Stimulated activated CD4-positive, alpha-beta T cell treated with anti-CD3 and anti-CD28 coated beads, TNF-alpha, amount 100 ng/mL, for 24 hours (primary cell): Measurements from ENCODE around the gene P3H3.
"Not testable (repeated sequence)": the region's sequence is repeated elsewhere in the genome, so short reads cannot be mapped to it uniquely, and the experiment has no call there.

Source experiments
- DNase-seq, 3 experiments: peaks; one replicate each; pipeline ENCODE4 v3.0.0-alpha.2; 2020; ENCODE audit warnings: low read depth in 3 of 3

The P3H3 gene

DNA sequence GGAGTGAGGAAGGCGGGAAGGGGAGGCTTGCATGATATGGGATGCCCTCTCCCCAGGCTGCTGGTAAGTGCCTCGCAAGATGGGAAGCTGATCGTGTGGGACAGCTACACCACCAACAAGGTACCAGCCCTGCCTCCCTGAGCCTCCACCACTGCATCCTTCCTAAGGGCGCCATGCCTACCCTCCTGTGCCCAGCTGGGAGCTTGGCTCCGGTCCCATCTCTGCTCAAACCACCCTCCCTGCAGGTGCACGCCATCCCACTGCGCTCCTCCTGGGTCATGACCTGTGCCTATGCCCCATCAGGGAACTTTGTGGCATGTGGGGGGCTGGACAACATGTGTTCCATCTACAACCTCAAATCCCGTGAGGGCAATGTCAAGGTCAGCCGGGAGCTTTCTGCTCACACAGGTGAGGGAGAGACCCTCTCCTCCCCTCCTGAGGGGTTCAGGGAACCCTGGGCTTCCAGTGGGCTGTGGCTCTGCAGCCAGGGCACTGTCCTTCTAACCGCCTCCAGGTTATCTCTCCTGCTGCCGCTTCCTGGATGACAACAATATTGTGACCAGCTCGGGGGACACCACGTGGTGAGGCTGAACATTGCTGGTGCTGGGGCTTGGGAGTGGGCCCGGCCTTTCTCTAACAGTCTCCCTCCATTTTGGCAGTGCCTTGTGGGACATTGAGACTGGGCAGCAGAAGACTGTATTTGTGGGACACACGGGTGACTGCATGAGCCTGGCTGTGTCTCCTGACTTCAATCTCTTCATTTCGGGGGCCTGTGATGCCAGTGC is 15.1 kb downstream of the P3H3 start:
- DNase-seq = no peak

DNA sequence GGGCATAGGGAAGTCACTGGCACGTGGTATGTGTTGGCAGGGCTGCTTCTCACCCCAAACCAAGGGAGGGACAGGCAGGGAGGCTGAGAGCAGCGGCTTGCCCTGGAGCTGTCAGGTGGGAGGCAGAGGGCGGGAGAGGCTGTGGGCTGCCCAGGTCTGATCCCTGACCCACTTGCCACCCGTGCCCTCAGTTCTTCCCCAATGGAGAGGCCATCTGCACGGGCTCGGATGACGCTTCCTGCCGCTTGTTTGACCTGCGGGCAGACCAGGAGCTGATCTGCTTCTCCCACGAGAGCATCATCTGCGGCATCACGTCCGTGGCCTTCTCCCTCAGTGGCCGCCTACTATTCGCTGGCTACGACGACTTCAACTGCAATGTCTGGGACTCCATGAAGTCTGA is 17.2 kb downstream of the P3H3 start:
- no peak for DNase-seq

DNA sequence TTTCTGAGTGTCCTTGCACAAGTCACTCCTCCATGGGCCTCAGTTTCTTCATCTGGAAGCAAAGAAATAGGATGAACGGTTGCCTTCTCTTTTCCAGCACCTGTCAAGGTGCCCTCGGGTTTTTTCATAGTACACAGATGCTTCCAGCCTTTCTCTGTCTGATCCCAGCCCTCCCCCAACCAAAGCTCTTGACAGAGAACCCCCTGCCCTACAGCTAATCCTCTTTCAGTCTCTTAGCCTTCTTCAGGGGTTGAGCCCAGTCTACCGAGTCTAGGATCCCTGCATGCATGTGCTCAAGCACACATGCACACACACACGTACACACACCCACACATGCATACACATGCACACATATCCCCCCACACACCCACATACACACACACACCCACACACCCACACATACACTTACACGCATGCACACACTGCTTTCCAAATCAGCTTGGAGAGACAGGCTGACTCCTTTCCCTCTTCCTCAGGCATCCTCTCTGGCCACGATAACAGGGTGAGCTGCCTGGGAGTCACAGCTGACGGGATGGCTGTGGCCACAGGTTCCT is 18.2 kb downstream of the P3H3 start:
- no peak for DNase-seq

DNA sequence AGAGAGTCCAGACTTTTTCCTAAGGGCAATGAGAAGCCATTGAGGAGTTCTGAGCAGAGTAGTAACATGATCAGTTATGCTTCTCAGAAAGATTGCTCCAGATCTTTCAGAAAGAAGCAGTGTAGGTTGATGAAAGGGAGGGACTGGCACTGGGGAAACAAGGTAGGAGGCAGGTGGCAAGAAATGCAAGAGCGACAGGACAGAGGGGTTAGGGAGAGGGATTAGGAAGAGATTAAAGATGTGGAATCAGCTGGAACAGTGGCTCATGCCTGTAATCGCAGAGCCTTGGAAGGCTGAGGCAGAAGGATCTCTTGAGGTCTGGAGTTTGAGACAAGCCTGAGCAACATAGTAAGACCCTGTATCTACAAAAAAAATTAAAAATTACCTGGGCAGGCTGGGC is 19.5 kb downstream of the P3H3 start:
- no peak for DNase-seq

DNA sequence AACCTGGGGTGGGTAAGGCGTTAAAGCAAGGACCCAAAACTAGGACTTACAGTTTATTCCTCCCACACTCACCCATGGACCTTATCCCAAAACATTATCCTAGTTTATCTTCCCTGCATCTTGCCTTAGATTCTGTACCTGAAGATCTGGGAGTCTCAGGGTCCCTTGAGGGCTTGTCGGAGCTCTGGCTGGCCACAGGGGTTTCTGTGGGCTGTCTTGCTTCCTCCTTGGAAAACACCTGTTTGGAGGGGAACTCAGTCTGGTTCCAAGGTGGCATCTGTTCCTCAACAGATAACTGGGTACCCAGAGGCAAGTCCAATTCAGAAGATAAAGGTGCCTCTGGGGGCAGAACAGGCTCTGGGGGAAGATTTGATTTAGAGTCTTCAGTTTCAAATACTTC is 21.2 kb downstream of the P3H3 start:
- no peak for DNase-seq

DNA sequence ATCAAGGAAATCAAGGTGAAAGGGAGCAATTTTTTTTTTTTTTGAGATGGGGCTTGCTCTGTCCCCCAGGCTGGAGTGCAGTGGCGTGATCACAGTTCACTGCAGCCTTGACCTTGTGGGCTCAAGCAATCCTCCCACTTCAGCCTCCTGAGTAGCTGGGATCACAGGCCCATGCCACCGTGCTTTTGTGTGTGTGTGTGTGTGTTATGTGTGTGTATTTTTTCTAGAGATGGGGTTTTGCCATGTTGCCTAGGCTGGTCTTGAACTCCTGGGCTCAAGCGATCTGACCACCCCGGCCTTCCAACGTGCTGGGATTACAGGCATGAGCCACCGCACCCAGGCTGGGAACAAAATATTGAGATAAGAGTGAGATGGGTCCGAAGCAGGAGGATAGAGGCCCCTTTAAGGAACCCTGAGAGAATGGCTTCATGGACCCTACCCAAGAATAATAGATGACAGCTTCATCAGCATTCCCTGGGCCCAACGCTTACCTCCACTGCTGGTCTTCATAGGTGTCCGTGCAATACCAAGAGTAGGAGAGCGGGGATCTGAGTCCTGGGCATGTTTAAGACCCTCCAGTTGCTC is 21.9 kb downstream of the P3H3 start:
- DNase-seq = no peak

DNA sequence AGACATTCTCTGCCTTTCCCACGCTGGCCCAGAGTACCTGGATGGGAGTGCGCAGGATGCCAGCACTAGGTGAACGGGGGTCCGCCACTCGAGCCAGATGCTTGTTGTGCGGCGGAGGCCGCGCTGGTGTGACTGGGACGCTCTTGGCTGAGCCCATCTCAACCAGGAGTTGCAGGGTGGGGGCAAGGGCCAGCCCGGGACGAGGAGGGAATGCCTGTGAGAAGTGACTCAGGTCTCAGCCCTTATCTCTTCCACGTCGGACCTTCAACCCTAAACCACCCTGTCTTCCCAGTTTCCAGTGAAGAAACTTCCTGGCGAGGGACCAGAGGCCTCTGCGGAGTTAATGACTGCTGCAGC is 22.6 kb downstream of the P3H3 start:
- DNase-seq = no peak

DNA sequence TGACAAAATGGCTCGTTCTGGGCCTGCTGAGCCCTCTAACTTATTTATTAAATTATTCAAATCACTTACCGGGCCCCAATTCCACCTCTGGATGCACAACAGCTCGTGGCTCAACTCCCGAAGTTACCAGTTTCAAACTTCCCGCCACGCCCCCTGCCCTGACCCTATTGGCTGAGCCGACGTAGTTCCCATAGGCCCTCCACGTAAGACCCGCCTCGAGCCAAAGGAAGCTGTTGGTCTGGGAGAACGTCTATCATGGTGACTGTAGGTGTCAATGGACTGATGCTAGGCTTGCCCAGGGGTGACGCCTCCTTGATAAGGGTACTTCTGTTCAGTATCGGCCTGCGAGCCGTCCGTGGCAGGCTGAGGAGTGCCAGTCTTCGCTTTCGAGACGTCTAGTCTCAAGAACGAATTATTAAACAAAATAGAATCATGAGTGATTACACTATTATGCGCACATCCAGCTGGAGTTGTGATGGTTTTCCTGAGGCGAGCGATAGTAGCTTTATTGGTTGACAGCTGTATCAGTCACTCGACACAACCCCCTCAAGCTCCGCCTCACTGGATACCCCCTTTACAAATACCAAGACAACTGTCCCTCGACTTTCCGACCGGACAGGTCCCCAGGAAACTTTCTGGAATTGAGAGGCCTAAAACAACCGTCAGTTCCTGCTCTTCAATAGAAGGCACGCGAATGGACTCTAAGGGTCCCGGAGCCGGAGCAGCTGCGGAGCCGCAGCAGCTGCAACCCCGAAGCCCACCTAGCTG is 23.1 kb downstream of the P3H3 start, which contains the start of gene CDCA3:
Gene CDCA3 (minus strand): TSS at position 134 of the 768 bp plus-strand sequence. CDS start 334 bp downstream, outside the sequence.
- peak; percentile 81 to 95 (median 86) for DNase-seq

DNA sequence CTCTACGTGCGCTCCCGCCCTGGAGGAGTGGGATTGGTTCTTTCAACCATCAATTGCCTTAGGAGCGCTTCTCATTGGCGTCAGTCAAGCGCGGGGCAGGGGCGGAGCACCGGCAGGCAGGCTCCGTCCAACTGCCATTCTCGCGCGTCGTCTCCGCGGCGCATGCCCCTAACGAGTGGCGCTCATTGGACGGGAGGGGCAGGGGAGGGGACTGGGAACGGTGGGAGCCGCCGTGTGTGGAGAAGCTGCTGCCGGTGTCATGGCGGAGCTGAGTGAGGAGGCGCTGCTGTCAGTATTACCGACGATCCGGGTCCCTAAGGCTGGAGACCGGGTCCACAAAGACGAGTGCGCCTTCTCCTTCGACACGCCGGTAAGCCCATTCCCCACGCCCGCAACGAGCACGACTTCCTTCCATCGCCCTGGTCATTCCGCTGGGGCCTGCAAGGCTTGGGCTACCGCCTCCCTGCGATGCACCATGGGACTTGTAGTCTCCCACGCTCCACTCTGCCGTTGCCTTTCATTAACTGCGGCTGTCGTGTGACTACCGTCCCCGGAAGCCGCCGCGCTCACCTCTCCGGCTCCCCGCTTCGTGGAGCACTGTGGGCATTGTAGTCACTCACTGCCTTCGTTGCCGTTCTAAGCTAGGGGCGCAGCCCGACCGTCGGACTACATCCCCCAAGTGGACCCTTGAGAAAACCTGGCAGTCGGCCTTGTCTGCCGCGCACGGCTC is 23.9 kb downstream of the P3H3 start, which contains the start of gene USP5:
Gene USP5 (plus strand): TSS at position 230 of the 730 bp plus-strand sequence. CDS start 30 bp downstream, at position 260.
- DNase-seq = peak; percentile 95 to 98 (median 97)

DNA sequence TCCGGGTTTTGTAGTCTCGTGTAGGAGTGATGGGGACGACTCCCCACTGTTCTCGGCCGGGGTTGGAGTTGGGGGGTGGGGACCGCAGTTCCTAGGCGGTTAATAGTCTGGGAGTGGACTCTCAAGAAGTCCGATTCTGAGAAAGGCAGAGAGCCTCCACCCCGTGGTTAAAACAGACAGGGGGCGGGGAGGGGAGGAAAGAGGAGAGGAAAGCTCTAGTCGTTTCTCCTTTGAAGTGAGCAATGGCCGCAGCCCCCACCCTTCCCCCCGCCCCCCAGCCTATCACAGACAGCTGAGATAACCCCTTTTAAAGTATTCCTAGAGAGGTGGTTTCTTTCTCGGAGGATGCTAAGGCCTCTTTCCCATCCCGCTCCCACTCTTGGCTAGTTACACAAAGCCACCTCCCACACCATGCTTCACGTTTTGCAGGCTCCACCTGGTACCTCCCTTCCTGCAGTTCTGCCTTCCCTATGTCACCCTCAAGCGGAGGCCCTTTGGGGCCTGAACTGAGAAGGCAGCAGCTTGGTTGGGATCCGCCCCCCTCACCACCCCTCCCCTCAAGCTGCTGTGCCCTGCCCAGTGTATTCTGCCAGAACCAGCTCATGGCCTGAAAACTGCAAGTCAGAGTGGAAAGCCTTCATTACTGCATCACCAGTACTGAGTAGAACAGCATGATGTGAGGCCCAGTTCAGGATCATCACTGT is 24.6 kb downstream of the P3H3 start:
- peak in 2 of 3 experiments; percentile 58 to 80 for DNase-seq

DNA sequence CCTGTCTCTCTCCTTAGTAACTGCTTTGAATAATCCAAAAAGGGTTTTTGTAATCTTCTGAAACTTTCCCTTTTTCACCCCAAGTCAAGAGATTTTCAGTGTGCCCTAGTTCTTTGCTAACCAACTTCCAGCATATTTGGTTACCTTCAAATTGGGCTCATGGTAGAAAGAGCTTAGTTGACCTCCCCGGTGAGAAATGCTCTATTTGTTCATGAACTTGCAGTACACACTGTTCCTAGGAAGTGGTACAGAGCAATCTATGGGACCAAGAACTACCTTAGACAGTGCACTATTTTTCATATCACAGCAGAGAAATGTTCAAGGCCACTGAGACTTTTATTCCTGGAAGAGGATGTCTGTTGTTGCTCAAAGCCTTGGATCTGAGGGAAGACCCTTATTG is 25.4 kb downstream of the P3H3 start:
- DNase-seq = no peak

DNA sequence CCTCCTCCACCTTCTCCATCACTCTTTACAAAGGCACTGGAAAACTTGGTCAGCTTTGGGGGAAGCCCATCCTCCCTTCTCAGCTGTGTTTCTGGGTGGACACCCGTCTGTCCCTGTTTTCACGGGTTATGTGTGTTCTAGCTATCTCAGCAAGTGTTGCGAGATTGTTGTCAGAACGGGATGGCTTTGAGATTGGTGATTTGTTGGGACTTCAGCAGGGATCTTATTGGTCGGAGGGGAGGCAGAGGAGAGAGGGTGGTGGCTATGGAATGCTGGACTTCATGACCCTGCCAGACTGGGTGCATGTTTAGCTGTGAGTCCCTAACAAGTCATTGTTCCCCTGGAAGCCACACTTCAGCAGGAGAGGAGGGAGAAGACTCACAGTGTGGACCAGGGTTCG is 25.8 kb downstream of the P3H3 start:
- DNase-seq = no peak

DNA sequence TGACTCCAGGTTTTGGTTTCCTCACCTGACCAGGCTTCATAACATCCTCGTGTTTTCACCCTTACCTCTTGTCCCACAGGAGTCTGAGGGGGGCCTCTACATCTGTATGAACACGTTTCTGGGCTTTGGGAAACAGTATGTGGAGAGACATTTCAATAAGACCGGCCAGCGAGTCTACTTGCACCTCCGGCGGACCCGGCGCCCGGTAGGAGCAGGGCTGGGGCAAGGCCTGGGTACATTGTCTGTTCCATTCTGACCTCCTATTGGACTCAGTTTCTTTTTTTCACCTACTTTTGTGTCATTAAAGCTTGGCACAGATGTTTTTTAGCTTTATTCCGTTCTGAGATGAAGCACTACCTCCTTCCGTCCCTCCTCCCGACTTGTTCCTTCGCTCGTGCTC is 27.1 kb downstream of the P3H3 start:
- DNase-seq = no peak

DNA sequence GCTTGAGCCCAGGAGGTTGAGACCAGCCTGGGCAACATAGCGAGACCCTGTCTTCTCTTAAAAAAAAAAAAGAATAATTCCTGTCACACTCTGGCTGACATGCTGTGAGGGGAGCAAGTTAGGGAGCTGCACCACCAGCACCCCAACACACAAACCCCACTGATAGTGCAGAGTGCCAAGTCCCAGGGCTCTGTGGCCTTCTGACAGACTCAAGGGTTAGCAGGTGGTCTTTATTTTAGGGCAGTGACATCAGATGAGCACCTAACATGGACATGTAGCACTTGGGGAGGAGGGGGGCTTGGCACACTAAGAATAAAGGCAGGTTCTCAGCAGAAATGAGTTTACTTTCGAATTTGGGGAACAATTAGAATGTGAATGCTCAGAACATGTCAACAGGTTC is 30.6 kb downstream of the P3H3 start:
- no peak for DNase-seq

DNA sequence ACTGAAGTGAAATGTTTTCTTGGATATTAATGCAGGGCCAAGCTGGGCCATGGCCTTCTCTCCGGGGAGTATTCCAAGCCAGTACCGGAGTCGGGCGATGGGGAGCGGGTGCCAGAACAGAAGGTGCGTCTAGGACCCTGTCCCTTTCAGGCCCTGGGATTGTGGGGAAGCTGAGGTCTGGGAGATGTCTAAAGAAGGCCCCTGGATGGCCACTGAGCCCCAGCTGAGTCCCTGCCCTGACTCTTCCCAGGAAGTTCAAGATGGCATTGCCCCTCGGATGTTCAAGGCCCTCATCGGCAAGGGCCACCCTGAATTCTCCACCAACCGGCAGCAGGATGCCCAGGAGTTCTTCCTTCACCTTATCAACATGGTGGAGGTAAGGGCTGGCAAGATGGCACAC is 31.9 kb downstream of the P3H3 start:
- DNase-seq = no peak

DNA sequence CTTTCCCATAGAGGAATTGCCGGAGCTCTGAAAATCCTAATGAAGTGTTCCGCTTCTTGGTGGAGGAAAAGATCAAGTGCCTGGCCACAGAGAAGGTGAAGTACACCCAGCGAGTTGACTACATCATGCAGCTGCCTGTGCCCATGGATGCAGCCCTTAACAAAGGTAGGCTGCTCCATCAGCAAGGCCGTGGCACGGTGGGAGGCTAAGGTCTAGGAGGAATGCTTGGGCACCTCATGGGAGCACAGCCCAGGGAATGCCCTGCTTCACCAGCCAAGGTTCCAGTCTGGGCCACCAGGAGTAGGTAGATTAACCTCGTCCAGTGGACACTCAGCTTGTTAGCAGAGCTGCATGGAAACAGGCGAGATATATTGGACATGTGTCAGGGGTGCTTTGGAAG is 32.7 kb downstream of the P3H3 start:
- no peak for DNase-seq

DNA sequence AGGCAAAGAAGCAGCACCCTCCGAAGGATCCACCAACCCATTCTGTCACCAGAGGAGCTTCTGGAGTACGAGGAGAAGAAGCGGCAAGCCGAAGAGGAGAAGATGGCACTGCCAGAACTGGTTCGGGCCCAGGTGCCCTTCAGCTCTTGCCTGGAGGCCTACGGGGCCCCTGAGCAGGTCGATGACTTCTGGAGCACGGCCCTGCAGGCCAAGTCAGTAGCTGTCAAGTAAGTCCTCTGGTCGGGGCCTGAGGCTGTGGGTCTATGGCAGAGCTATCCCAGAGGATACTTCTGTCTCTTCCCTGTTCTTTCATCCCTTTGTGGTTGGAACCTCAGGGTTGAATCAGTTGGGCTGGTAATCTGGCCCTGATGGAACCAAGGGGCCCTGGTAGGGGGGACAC is 33.2 kb downstream of the P3H3 start:
- no peak for DNase-seq

DNA sequence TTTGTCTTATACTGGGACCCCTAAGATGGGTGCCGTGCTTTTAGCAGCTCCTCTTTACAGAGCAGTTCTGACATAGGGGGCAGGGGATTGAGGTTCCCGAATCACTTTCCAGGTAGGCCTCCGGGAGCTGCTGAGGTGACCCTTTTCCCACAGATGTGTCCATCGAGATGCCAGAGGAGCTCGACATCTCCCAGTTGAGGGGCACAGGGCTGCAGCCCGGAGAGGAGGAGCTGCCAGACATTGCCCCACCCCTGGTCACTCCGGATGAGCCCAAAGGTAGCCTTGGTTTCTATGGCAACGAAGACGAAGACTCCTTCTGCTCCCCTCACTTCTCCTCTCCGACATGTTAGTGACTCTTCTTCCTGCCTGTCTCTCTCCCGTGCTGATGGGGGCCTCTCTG is 34.8 kb downstream of the P3H3 start:
- DNase-seq = no peak

DNA sequence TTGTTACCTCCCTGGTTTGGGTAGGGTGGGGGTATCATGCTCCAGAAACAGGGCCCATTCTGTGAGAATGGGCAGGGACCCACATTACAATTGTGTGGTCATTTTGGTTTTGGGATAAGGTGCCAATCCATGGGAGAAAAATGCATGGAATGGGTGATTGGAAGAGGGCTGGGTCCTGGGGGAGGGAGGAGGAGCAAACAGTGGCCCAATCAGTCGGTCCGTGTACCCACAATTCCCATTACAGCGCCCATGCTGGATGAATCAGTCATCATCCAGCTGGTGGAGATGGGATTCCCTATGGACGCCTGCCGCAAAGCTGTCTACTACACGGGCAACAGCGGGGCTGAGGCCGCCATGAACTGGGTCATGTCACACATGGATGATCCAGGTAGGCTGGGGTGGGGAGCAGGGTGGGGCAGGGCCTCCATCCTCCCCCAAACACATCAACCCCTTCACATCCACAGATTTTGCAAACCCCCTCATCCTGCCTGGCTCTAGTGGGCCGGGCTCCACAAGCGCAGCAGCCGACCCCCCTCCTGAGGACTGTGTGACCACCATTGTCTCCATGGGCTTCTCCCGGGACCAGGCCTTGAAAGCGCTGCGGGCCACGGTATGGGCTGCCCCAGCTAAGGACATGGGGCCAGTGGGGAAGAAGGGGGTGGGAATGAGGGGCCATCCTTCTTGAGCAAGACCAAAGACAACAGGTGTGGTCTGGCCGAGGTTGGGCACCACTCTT is 35.5 kb downstream of the P3H3 start:
- DNase-seq = no peak

DNA sequence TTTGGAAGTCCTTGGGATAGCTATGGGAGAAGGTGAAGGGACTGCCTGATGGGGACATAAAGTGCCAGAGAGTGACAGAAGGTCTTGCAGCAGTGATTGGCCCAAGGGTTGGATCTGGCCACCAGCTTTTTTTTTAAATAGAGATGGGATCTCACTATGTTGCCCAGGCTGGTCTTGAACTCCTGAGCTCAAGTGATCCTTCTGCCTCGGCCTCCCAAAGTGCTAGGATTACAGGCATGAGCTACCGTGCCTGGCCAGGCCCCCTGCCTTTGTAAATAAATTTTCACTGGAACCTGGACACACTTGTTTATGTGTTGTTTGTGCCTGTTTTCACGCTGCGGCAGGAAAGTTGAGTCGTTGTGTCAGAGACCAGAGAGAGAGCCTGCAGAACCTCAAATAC is 37.1 kb downstream of the P3H3 start:
- DNase-seq = not testable (repeated sequence)
